Neuronal stem cell (in vitro differentiated cells): ENCODE data around the gene FRAT1.
"Not testable (repeated sequence)": the region's sequence is repeated elsewhere in the genome, so short reads cannot be mapped to it uniquely, and the experiment has no call there.

ENCODE experiments used
- DNase-seq: peaks from one replicate; pipeline ENCODE4 v3.0.0-alpha.2; 2013; ENCODE audit warnings: low spot score
- H2AFZ ChIP-seq: one replicate; pipeline ENCODE4 v1.6.1; 2013; ENCODE audit warnings: mild to moderate bottlenecking, low read length, inconsistent platforms
- H2AK5ac ChIP-seq: 2 replicates; pipeline ENCODE4 v1.6.1; 2013; ENCODE audit warnings: low read depth, mild to moderate bottlenecking, inconsistent platforms, low read length, moderate library complexity, mixed read lengths
- H2BK120ac ChIP-seq: 2 replicates; pipeline ENCODE4 v1.6.1; 2013; ENCODE audit warnings: low read depth, mild to moderate bottlenecking, inconsistent platforms, low read length, moderate library complexity, mixed read lengths
- H2BK12ac ChIP-seq: one replicate; pipeline ENCODE4 v1.6.1; 2013; ENCODE audit warnings: low read length, inconsistent platforms
- H2BK15ac ChIP-seq: 2 replicates; pipeline ENCODE4 v1.6.1; 2013; ENCODE audit warnings: mild to moderate bottlenecking, low read length, inconsistent platforms, mixed read lengths
- H2BK5ac ChIP-seq: one replicate; pipeline ENCODE4 v1.6.1; 2013; ENCODE audit warnings: inconsistent platforms, mild to moderate bottlenecking, low read length, moderate library complexity
- H3K14ac ChIP-seq: one replicate; pipeline ENCODE4 v1.6.1; 2013; ENCODE audit warnings: low read length, inconsistent platforms
- H3K18ac ChIP-seq: 2 replicates; pipeline ENCODE4 v1.6.1; 2013; ENCODE audit warnings: low read length, inconsistent platforms
- H3K23ac ChIP-seq: 2 replicates; pipeline ENCODE4 v1.6.1; 2013; ENCODE audit warnings: low read depth, mild to moderate bottlenecking, mixed read lengths, low read length, inconsistent platforms; ENCODE audit not compliant: poor library complexity
- H3K27ac ChIP-seq: replicated peaks from 3 replicates; pipeline ENCODE4 v1.5.1; 2013; ENCODE audit warnings: low read length, inconsistent platforms
- H3K27me3 ChIP-seq, 3 experiments: 2 replicates each; pipeline ENCODE4 v1.6.1; 2013; ENCODE audit warnings: low read length in 3 of 3, mild to moderate bottlenecking in 2 of 3, inconsistent platforms in 1 of 3, low read depth in 1 of 3, mixed read lengths in 1 of 3, moderate library complexity in 1 of 3; ENCODE audit not compliant: control insufficient read depth in 3 of 3, insufficient read depth in 3 of 3
- H3K36me3 ChIP-seq, 2 donors: replicated peaks in 1 of 2; 2 replicates each; pipeline ENCODE4 v1.6.1; 2013; ENCODE audit warnings: low read length in 2 of 2; ENCODE audit not compliant: control insufficient read depth in 2 of 2, insufficient read depth in 2 of 2
- H3K4ac ChIP-seq: 2 replicates; pipeline ENCODE4 v1.6.1; 2013; ENCODE audit warnings: inconsistent platforms, mild to moderate bottlenecking, low read length, moderate library complexity
- H3K4me1 ChIP-seq, 2 donors: 1 replicate in 1 of 2; 2 replicates in 1 of 2; pipeline ENCODE4 v1.6.1; 2013; ENCODE audit warnings: low read length in 2 of 2, low read depth in 1 of 2; ENCODE audit not compliant: control insufficient read depth in 2 of 2, insufficient read depth in 1 of 2
- H3K4me2 ChIP-seq: one replicate; pipeline ENCODE4 v1.6.1; 2013; ENCODE audit warnings: mild to moderate bottlenecking, low read length, inconsistent platforms; ENCODE audit not compliant: insufficient read depth, poor library complexity, severe bottlenecking
- H3K4me3 ChIP-seq, 2 donors: 2 replicates each; pipeline ENCODE4 v1.5.1; 2013; ENCODE audit warnings: low read length in 2 of 2, mild to moderate bottlenecking in 2 of 2, inconsistent platforms in 1 of 2, moderate library complexity in 1 of 2
- H3K79me1 ChIP-seq: one replicate; pipeline ENCODE4 v1.6.1; 2013; ENCODE audit warnings: low read depth, mild to moderate bottlenecking, inconsistent platforms, low read length, moderate library complexity
- H3K9ac ChIP-seq: one replicate; pipeline ENCODE4 v1.6.1; 2013; ENCODE audit warnings: mild to moderate bottlenecking, low read depth, low read length, inconsistent platforms; ENCODE audit not compliant: poor library complexity
- H3K9me3 ChIP-seq, 2 donors: replicated peaks in 1 of 2; 2 replicates each; pipeline versions ENCODE3 to v1.6.1; 2013; ENCODE audit warnings: low read length in 2 of 2, mild to moderate bottlenecking in 2 of 2, inconsistent platforms in 1 of 2, low read depth in 1 of 2, mixed read lengths in 1 of 2, moderate library complexity in 1 of 2; ENCODE audit not compliant: control insufficient read depth in 2 of 2, insufficient read depth in 1 of 2
- H4K8ac ChIP-seq: one replicate; pipeline ENCODE4 v1.6.1; 2013; ENCODE audit warnings: low read depth, mild to moderate bottlenecking, inconsistent platforms, low read length, moderate library complexity
- H4K91ac ChIP-seq: one replicate; pipeline ENCODE4 v1.6.1; 2013; ENCODE audit warnings: low read length, low read depth, mild to moderate bottlenecking, inconsistent platforms; ENCODE audit not compliant: poor library complexity
- WGBS, 2 donors: extraction: QIAGEN DNeasy Blood & Tissue Kit; methylation state at CpG; one replicate each; pipeline ENCODE4 v1.1.7; 2013; ENCODE audit warnings: missing lambda C conversion rate in 2 of 2, mixed read lengths in 1 of 2; ENCODE audit not compliant: insufficient read length in 2 of 2, insufficient replicate concordance in 1 of 2; ENCODE audit errors: extremely low coverage in 2 of 2; 5-methylcytosine and 5-hydroxymethylcytosine counted together

FRAT1 gene

DNA sequence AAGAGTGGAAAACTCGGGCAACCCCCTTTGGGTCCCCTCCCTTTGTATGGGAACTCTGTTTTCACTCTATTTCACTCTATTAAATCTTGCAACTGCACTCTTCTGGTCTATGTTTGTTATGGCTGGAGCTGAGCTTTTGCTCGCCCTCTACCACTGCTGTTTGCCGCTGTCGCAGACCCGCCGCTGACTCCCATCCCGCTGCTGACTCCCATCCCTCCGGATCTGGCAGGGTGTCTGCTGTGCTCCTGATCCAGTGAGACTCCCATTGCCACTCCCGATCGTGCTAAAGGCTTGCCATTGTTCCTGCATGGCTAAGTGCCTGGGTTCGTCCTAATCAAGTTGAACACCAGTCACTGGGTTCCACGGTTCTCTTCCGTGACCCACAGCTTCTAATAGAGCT, 29.0 kb upstream of the FRAT1 start:
- H3K4me3 ChIP-seq, H3K4me2 ChIP-seq, H3K27ac ChIP-seq, H3K4ac ChIP-seq, H2BK12ac ChIP-seq, H4K91ac ChIP-seq, H3K4me1 ChIP-seq, H3K14ac ChIP-seq, H3K79me1 ChIP-seq, H3K18ac ChIP-seq, H2BK5ac ChIP-seq, H2AK5ac ChIP-seq, H3K9me3 ChIP-seq, H3K23ac ChIP-seq, DNase-seq, H4K8ac ChIP-seq, H2AFZ ChIP-seq, H3K9ac ChIP-seq, H2BK120ac ChIP-seq, H2BK15ac ChIP-seq, H3K27me3 ChIP-seq: not testable (repeated sequence)
- peaks cover 0 to 21% of the 10 kb centered on the region in 2 donors for H3K36me3 ChIP-seq
- WGBS, 2 donors = no CpG with 5 or more reads among the region's 13 CpGs

DNA sequence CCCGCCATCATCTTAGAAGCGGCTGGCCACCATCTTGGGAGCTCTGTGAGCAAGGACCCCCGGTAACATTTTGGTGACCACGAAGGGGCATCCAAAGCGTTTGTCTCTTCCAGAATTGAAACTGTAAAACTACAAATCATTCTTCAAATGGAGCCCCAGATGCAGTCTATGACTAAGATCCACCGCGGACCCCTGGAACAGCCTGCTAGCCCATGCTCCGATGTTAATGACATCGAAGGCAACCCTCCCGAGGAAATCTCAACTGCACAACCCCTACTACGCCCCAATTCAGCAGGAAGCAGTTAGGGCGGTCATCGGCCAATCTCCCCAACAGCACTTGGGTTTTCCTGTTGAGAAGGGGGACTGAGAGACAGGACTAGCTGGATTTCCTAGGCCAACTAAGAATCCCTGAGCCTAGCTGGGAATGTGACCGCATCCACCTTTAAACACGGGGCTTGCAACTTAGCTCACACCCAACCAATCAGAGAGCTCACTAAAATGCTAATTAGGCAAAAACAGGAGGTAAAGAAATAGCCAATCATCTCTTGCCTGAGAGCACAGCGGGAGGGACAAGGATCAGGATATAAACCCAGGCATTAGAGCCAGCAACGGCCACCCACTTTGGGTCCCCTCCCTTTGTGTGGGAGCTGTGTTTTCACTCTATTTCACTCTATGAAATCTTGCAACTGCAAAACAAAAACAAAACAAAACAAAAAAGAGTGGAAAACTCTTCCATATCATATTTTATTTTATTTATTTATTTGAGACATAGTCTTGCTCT, 28.3 kb upstream of the FRAT1 start:
- not testable (repeated sequence) for H3K27ac ChIP-seq, H3K27me3 ChIP-seq, H3K23ac ChIP-seq, H3K4me2 ChIP-seq, H3K14ac ChIP-seq, DNase-seq, H4K91ac ChIP-seq, H3K4ac ChIP-seq, H3K79me1 ChIP-seq, H4K8ac ChIP-seq, H3K18ac ChIP-seq, H2AK5ac ChIP-seq, H3K9ac ChIP-seq, H2BK120ac ChIP-seq, H2BK5ac ChIP-seq, H3K4me1 ChIP-seq, H3K9me3 ChIP-seq, H2AFZ ChIP-seq, H2BK15ac ChIP-seq, H2BK12ac ChIP-seq
- peak overlapping the region in 1 of 2 donors; percentile 69 for H3K4me3 ChIP-seq
- whole genome bisulfite sequencing, 2 donors = no CpG with 5 or more reads among the region's 17 CpGs
- peaks cover 0 to 21% of the 10 kb centered on the region in 2 donors for H3K36me3 ChIP-seq

DNA sequence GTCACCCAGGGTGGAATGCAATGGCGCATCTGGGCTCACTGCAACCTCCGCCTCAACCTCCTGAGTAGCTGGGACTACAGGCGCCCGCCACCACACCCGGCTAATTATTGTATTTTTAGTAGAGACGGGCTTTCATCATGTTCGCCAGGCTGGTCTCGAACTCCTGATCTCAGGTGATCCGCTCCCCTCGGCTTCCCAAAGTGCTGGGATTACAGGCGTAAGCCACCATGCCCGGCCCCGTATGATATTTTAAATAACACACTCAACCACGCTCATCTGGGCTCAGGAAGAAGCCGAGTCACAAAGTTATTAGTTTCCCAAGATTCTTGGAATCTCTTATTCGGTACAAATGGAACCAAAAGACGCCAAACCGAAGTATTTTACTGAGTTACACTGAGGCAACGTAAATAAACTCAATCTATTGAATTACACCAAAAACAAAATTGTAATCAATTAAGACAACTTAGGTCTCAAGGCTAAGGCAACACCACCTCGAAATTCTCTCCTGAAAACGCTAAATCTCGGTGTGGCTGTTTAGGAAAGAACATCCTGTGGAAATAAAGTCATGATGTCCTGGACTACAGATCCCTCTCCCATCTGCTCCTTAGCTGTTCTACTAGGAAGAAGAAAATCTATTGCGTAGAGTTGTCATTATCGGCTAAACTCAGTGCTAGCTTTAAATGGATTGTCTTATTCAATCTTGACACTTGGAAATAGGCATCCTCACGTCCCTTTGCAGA, 27.5 kb upstream of the FRAT1 start:
- no CpG with 5 or more reads among the region's 25 CpGs for WGBS, 2 donors
- no peak overlapping the region for H3K9ac ChIP-seq
- H2BK120ac ChIP-seq = peak overlapping the region; percentile 82
- H2BK12ac ChIP-seq = no peak overlapping the region
- DNase-seq = no peak
- H3K4ac ChIP-seq = no peak overlapping the region
- peak overlapping the region; percentile 93 for H2AFZ ChIP-seq
- H3K9me3 ChIP-seq = no peaks in the 10 kb centered on the region
- no peak overlapping the region for H2BK5ac ChIP-seq
- H2AK5ac ChIP-seq = no peak overlapping the region
- H3K4me2 ChIP-seq = peak overlapping the region; percentile 54
- no peaks in the 10 kb centered on the region for H3K4me1 ChIP-seq
- H4K8ac ChIP-seq = no peak overlapping the region
- H3K27me3 ChIP-seq = no peaks in the 10 kb centered on the region
- H3K23ac ChIP-seq = no peak overlapping the region
- no peak overlapping the region for H3K18ac ChIP-seq
- no peaks in the 10 kb centered on the region for H3K79me1 ChIP-seq
- H3K36me3 ChIP-seq = peaks cover 0 to 19% of the 10 kb centered on the region in 2 donors
- H3K4me3 ChIP-seq = peak overlapping the region; percentile 69 to 94
- H3K27ac ChIP-seq = peak overlapping the region; percentile 99
- H2BK15ac ChIP-seq = no peak overlapping the region
- no peak overlapping the region for H4K91ac ChIP-seq
- no peak overlapping the region for H3K14ac ChIP-seq
